CD4-positive, alpha-beta T cell treated with Interleukin-4 for 4 hours (primary cell): Measurements from ENCODE around the gene OSBPL10.

Source experiments
- DNase-seq: peaks from one replicate; pipeline ENCODE4 v3.0.0-alpha.2; 2020

OSBPL10 gene

GRCh38 chr3:31840252-31840651, 140.8 kb downstream of the OSBPL10 start:
- no peak for DNase-seq

DNA sequence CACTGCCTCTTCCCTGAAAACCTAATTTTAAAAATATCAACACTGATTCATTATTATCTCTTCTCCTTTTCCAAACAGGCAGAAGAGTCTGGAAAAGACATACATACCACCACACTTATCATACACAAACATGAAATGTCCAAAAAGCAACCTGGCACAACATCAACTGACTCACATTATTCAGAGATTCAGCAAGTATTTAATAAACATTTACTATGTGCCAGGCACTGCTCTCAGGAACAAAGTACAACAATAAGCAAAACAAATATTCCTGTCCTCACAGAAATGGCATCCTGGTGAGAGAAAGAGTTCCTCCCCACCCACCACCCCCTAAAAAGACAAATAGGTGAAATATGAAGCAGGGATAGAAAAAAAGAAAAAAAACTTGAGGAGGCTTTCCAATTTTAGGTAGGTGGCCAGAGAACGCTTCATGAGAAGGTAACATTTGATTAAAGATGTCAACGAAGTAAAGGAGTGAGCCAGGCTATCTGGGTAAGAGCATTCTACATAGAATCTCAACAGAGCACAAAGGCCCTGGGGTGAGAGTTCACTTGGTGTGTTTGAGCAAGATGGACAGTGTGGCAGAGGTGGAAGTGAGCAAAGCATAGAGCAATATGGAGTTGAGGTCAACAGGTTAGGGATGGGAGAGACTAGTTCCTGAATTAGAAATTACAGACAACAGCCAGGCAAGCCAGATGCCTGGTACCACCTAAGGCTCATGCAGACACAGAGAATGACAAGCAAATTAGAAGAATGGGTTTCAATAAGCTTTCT, 141.7 kb downstream of the OSBPL10 start:
- no peak for DNase-seq

DNA sequence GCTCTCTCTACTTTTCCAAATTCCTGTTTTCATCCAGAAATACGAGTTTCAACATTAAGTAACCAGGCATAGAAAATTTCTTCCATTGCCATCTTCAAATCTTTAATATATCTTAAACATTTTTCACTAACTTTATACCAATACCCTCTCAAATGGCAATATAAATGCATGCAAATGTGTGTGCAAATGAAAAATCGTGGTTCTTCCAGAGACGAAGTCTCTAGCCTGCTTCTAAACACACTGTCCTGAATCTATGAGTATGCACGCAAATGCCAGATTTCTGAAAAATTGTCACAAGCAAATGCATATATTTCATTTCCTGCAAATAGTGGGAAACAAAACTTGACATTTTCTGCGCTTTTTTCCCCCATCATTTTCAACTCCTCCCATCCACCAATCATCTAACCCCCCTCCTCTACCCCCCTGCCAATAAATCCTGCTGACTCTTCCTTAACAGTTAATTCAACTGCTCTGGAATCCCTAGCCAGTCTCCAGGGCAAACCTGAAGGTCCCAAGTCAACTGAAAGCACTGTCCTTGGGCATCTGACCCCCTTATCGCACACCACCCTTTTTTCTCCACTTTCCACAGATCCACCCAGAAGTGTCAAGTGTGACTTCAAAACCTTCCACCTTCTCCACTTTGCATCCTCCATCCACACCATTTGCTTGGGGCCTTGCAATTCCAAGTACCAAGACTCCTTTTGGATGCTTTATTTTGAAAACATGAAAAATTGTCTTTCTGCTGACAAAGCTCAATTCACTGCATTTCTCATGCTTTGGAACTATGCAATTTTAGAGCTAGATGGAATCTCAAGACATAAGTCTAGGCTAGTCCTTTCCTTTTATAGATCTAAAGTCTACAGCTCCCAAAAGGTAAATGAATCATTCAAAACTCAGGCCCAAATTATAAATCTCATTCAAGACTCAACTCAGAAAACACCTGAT, 144.7 kb downstream of the OSBPL10 start:
- no peak for DNase-seq

DNA sequence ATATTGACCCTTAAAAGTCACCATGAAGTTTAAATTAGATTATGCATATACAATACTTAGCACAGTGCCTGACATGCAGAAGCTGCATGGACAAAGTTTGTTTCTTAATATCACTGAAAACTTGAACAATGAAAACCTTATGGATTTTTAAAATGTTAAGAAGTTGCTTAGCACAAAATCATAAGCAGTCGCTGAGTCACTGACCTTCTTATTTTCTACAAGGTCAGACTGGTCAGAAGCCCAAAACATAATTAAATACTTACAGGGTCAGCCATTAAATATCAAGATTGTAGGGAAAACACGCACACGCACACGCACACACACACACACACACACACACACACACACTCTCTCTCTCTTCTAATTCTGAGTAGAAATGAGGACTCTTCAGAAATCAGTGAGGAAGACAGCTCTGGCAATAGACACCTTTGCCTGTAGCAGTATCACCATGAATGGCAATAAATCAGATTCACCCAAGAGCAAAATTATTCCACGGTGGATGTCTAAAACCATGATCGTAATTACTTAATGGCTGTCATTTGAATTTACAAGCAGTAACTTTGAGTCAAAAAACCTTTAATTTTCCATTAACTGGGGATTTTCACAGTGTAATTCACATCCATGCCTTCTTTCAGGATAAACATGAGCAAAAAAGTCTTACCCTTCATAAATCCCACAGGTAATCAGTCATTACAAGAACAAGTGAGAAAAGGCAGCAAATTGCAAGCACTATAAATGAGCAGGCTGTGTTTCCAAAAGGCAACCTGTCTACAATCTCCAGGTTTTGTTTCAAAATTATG, 147.5 kb downstream of the OSBPL10 start:
- DNase-seq = no peak

- DNase-seq = no peak
Measured at GRCh38 chr3:31832551-31832950, 148.5 kb downstream of the OSBPL10 start.

DNA sequence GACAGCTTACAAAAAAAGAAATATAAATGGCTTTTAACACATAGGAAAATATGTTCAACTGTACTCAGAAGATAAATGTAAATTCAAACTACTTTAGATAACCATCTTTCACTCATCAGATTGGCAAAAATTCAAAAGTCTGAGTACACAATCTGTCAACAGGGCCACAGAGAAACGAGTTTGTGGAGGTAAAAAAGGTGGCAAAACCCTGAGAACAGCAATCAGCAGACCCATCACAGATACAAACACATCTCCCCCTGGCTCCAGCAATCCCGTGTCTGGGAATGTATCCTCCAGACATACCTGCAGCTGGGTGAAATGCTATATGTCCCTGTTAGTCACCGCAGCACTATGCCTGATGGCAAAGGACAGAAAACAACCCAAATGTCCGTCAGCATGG, 149.5 kb downstream of the OSBPL10 start:
- no peak for DNase-seq

GRCh38 chr3:31829826-31830426, 151.1 kb downstream of the OSBPL10 start:
- no peak for DNase-seq

DNA sequence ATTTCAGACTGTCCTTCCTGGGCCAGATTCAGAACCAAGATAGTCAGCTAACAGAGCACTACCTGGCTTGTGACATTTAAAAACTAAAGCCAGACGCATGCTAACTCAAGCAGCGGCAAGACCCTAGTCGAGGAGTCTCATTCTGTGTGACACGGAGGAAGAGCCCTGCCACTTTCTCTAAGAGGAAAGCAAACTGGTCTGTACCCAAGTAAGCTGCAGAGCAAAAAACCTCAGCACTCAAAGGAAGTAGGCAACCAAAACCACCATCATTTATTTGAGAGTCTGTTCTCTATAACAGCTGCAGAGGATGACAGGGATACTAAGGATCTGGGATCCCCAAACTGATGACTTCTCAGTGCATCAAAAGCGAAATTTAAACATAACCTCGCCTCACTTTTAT, 152.1 kb downstream of the OSBPL10 start:
- no peak for DNase-seq

GRCh38 chr3:31828007-31828406, 153.1 kb downstream of the OSBPL10 start:
- DNase-seq = no peak

- DNase-seq = no peak
Measured at GRCh38 chr3:31823184-31823583, 157.9 kb downstream of the OSBPL10 start.

GRCh38 chr3:31821118-31821517, 159.9 kb downstream of the OSBPL10 start:
- DNase-seq = no peak

DNA sequence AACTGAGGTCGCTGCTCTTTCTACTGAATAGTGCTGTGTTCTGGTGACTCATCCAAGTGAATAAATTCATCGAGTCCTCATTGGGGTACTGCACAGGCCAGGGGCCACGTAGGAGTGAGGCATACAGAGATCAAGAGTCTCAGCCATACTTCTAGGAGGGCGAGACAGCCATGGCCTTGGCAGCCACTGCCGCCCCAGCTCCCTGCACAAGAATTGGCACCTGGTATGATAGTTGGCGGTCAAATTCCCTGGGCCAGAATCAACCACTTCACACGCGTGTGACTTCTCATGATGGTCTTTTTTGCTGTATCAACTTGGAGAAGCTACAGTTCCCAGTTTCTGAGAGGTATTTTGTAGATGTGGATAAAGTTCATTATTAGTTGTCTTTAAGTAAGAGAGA, 161.6 kb downstream of the OSBPL10 start:
- DNase-seq = no peak

GRCh38 chr3:31817411-31817966, 163.6 kb downstream of the OSBPL10 start:
- no peak for DNase-seq

GRCh38 chr3:31815631-31816440, 165.2 kb downstream of the OSBPL10 start:
- no peak for DNase-seq

DNA sequence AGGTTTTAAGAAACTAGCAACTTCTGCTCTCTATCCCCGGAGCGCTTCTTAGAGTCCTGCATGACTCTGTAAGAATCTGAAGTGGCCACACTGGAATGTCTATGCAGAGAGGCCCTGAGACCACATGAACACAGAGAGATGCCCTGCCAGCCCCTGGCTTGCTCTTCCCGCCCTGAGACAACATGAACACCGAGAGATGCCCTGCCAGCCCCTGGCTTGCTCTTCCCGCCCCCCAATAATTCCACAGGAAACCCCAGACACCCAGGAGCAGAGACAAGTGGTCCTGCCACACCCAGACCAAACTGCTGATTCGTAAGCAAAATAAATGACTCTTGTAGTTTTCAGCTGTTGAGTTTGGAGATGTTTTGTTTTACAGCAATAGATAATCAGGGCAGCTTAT, 166.1 kb downstream of the OSBPL10 start:
- no peak for DNase-seq

GRCh38 chr3:31813686-31814085, 167.4 kb downstream of the OSBPL10 start:
- no peak for DNase-seq

- no peak for DNase-seq
Measured at GRCh38 chr3:31813197-31813596, 167.9 kb downstream of the OSBPL10 start.

DNA sequence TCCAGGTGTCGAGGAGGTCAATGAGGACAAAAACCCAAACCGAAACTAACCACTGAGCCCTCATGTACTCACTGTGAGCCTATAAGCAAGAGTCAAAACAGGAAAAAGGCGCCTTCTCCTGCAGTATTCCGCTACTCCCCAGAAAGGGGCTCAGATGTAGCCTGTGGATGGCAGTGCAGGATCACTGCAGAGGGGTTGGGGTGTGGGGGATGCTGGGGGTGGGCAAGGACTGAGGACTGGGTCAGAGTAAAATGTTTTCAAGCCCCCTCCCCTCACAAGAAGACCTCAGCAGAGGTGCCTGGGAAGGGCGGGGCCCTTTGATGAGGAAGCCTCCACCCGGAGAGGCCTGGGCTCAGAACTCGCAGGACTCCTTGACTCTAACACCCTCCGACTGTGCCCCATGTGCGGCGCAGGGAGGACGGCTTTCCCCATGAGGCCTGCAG, 170.1 kb downstream of the OSBPL10 start:
- DNase-seq = no peak

DNA sequence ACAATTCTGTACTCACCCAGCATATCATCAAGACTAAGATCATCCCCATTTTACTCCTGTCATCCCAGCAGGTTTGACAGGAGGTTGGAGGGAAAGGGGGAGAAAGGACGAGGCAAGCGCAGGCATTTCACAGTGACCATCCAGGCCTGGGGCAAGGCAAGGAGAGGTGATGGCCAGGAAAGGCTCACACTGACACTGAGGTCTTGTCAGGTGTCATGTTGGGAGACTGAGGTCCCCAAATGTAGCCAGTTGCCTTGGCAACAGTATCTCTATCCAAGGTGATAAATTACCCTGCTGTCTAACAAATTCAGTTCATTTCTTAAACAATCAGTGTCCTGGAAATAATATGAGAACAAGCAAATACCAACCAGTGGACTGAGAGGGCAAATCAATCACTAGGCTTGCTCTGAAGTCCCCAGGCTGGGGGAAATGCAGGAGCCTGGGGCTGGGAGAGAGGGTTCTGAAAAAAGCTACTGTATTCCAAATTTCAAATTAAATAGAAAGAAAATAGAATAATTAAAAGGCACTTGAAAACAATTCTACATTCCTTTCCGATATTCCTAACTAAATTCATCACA, 172.8 kb downstream of the OSBPL10 start:
- DNase-seq = no peak

DNA sequence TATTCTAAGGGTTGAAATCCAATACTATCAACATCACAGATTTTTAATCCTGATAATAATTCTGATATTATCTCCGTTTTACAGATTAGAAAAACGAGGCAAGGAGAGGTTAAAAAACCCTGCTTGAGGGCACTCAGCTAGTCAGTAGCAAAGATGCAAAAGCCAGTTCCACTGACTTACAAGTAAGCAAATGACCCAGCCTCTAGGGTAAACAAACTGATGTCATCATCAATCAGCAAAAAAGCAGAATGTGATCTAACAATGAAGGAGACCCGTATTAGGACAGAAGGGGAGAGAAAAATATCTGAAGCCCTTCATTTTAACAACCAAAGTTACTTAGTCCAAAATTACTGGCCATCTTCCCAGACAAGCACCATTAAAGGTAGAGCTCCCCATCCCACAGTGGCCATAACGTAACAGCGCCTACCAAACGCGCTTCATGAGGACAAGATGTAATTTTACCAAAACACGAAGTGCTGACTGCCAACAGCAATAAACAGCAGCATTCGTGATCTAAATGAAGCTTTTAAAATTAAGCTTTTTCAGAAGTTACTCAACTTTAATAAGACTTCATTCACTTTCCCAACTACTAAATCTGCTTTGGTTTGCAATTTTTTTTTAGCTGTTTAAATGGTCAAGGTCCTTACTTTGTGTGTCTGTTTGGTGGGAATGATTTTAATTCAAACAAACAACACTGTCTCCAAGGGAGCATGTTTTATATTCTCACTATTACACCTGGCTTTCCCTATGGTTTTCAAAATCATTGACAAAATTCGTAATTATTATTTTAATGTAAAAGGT, 176.6 kb downstream of the OSBPL10 start:
- DNase-seq = no peak
